ENCODE measurements around the gene TAF6. TPM values are rescaled to one million over a fixed set of nuclear protein-coding genes. Genes with fewer than 3 reads are reported as not detected.

TAF6 gene
- total RNA-seq, 5 donors from 2014 or later (not counting 1 experiment from before 2014, with no cell fraction given): 44.1 to 73.5 (median 61.3) TPM

GRCh38 chr7:100075418-100075817 lies 43.7 kb downstream of the TAF6 start:
- whole genome bisulfite sequencing (ENCODE audit: insufficient coverage): 95% methylated on average over 5 of the region's 6 CpGs
- H3K27me3 Mint-ChIP-seq: no peaks in the 10 kb centered on the region
- H3K27ac Mint-ChIP-seq: no peak overlapping the region
- ChIA-PET CTCF (no interaction called here), POLR2A (no interaction called here)
- H3K36me3 Mint-ChIP-seq: peaks cover 72% of the 10 kb centered on the region
- no peak overlapping the region for H3K4me3 Mint-ChIP-seq
- peaks cover 35 to 85% of the 10 kb centered on the region in 2 donors for H3K36me3 ChIP-seq (ENCODE audit: control insufficient read depth in 2 of 2, extremely low read depth in 1 of 2, insufficient read depth in 1 of 2, low read length in 1 of 2)
- peaks cover 11 to 21% (median 18%) of the 10 kb centered on the region in 3 donors for H3K9me3 Mint-ChIP-seq
- H3K4me1 Mint-ChIP-seq: peaks cover 11 to 19% (median 16%) of the 10 kb centered on the region in 3 donors
- no peak for DNase-seq
- H3K27ac ChIP-seq (ENCODE audit: low read length): no peak overlapping the region
- no peaks in the 10 kb centered on the region for H3K27me3 ChIP-seq (replicated peaks in 1 of 2; ENCODE audit: control insufficient read depth in 2 of 2, extremely low read depth in 1 of 2, insufficient read depth in 2 of 2, low read length in 1 of 2)
- peaks cover 0 to 4% of the 10 kb centered on the region in 2 experiments for H3K4me1 ChIP-seq (ENCODE audit: control insufficient read depth in 1 of 2, extremely low read depth in 1 of 2, insufficient read depth in 2 of 2, low read length in 2 of 2)
- no peak for ATAC-seq (replicated peaks in 1 of 4)
- no peak overlapping the region for H3K4me3 ChIP-seq (ENCODE audit: control insufficient read depth in 1 of 2, extremely low read depth in 1 of 2, low read length in 1 of 2)
- peaks cover 5% of the 10 kb centered on the region for H3K9me3 ChIP-seq

GRCh38 chr7:100074841-100075240 lies 44.3 kb downstream of the TAF6 start:
- H3K27ac Mint-ChIP-seq: no peak overlapping the region
- peaks cover 78% of the 10 kb centered on the region for H3K36me3 Mint-ChIP-seq
- H3K36me3 ChIP-seq (ENCODE audit: control insufficient read depth in 2 of 2, extremely low read depth in 1 of 2, insufficient read depth in 1 of 2, low read length in 1 of 2): peaks cover 38 to 90% of the 10 kb centered on the region in 2 donors
- H3K4me3 Mint-ChIP-seq: no peak overlapping the region
- peaks cover 11 to 22% (median 20%) of the 10 kb centered on the region in 3 donors for H3K9me3 Mint-ChIP-seq
- ATAC-seq (replicated peaks in 1 of 4) (no peak), DNase-seq (no peak)
- no peaks in the 10 kb centered on the region for H3K27me3 ChIP-seq (replicated peaks in 1 of 2; ENCODE audit: control insufficient read depth in 2 of 2, extremely low read depth in 1 of 2, insufficient read depth in 2 of 2, low read length in 1 of 2)
- H3K27ac ChIP-seq (ENCODE audit: low read length): no peak overlapping the region
- WGBS (ENCODE audit: insufficient coverage): 90% methylated on average over 2 of the region's 7 CpGs
- H3K4me1 ChIP-seq (ENCODE audit: control insufficient read depth in 1 of 2, extremely low read depth in 1 of 2, insufficient read depth in 2 of 2, low read length in 2 of 2): no peaks in the 10 kb centered on the region
- no peaks in the 10 kb centered on the region for H3K27me3 Mint-ChIP-seq
- ChIA-PET CTCF (no interaction called here), POLR2A (interaction anchor here in 1 of 2 donors (1.0 kb wide), 1 partner anchor 11 kb away, joined by 5 read pairs; no protein-coding TSS in a partner anchor)
- H3K4me3 ChIP-seq (ENCODE audit: control insufficient read depth in 1 of 2, extremely low read depth in 1 of 2, low read length in 1 of 2): no peak overlapping the region
- peaks cover 5% of the 10 kb centered on the region for H3K9me3 ChIP-seq
- H3K4me1 Mint-ChIP-seq: peaks cover 7 to 15% (median 11%) of the 10 kb centered on the region in 3 donors

DNA sequence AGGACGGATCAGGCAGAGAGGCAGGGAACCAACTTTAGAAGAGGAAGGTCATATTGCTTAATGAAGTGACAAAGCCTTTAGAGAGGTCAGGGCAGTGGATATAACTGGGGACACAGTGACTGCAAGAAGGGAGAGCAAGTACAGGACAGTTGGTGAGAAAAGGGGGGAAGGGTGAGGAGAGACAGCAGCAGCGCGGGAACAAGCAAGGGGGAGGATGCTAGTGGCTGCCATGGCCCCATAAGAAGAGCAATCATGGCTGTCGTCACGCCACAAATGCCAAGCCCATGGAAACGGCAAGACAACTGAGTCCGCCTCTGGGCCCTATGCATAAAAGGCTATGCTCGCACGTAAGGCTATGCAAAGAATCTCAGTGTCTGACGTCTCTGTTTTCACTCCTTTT lies 46.7 kb downstream of the TAF6 start:
- Mint-ChIP-seq H3K36me3 (peaks cover 75% of the 10 kb centered on the region), H3K4me3 (no peak overlapping the region), H3K27ac (no peak overlapping the region), H3K4me1 (peaks cover 0 to 4% (median 0%) of the 10 kb centered on the region in 3 donors), H3K9me3 (peaks cover 11 to 22% (median 20%) of the 10 kb centered on the region in 3 donors), H3K27me3 (no peaks in the 10 kb centered on the region)
- POLR2A ChIA-PET: interaction anchor here in 1 of 2 donors (0.6 kb wide), 1 partner anchor 319 kb away, joined by 3 read pairs; no protein-coding TSS in a partner anchor
- CTCF ChIA-PET: interaction anchor here in 1 of 2 donors (0.6 kb wide), 1 partner anchor 1112 kb away, joined by 3 read pairs; no protein-coding TSS in a partner anchor
- no peak for DNase-seq
- H3K36me3 ChIP-seq (ENCODE audit: control insufficient read depth in 2 of 2, extremely low read depth in 1 of 2, insufficient read depth in 1 of 2, low read length in 1 of 2): peaks cover 44 to 74% of the 10 kb centered on the region in 2 donors
- H3K4me3 ChIP-seq (ENCODE audit: control insufficient read depth in 1 of 2, extremely low read depth in 1 of 2, low read length in 1 of 2): no peak overlapping the region
- H3K9me3 ChIP-seq: peaks cover 5% of the 10 kb centered on the region
- H3K4me1 ChIP-seq (ENCODE audit: control insufficient read depth in 1 of 2, extremely low read depth in 1 of 2, insufficient read depth in 2 of 2, low read length in 2 of 2): no peaks in the 10 kb centered on the region
- ATAC-seq (replicated peaks in 1 of 4): no peak
- 100% methylated on average over 9 of the region's 10 CpGs for WGBS (ENCODE audit: insufficient coverage)
- H3K27ac ChIP-seq (ENCODE audit: low read length): no peak overlapping the region
- no peaks in the 10 kb centered on the region for H3K27me3 ChIP-seq (replicated peaks in 1 of 2; ENCODE audit: control insufficient read depth in 2 of 2, extremely low read depth in 1 of 2, insufficient read depth in 2 of 2, low read length in 1 of 2)

GRCh38 chr7:100071018-100071723 lies 48.0 kb downstream of the TAF6 start:
- 96% methylated on average over 4 of the region's 11 CpGs for WGBS (ENCODE audit: insufficient coverage)
- H3K36me3 Mint-ChIP-seq: peaks cover 71% of the 10 kb centered on the region
- no peak overlapping the region for H3K27ac Mint-ChIP-seq
- CTCF ChIA-PET: interaction anchor here in 1 of 2 donors (0.6 to 0.7 kb wide), 2 partner anchors 29 to 79 kb away, joined by 3 read pairs; no protein-coding TSS in a partner anchor
- DNase-seq (no peak), ATAC-seq (replicated peaks in 1 of 4) (no peak)
- Histone ChIP-seq H3K4me3 (ENCODE audit: control insufficient read depth in 1 of 2, extremely low read depth in 1 of 2, low read length in 1 of 2) (peak overlapping the region in 1 of 2 donors; percentile 11), H3K36me3 (ENCODE audit: control insufficient read depth in 2 of 2, extremely low read depth in 1 of 2, insufficient read depth in 1 of 2, low read length in 1 of 2) (peaks cover 42 to 63% of the 10 kb centered on the region in 2 donors), H3K9me3 (peaks cover 5% of the 10 kb centered on the region), H3K27me3 (replicated peaks in 1 of 2; ENCODE audit: control insufficient read depth in 2 of 2, extremely low read depth in 1 of 2, insufficient read depth in 2 of 2, low read length in 1 of 2) (no peaks in the 10 kb centered on the region), H3K27ac (ENCODE audit: low read length) (no peak overlapping the region), H3K4me1 (ENCODE audit: control insufficient read depth in 1 of 2, extremely low read depth in 1 of 2, insufficient read depth in 2 of 2, low read length in 2 of 2) (no peaks in the 10 kb centered on the region)
- H3K4me3 Mint-ChIP-seq: no peak overlapping the region
- POLR2A ChIA-PET: interaction anchor here in 1 of 2 donors (0.5 kb wide), 1 partner anchor 19 kb away, joined by 3 read pairs; no protein-coding TSS in a partner anchor
- peaks cover 11 to 22% (median 20%) of the 10 kb centered on the region in 3 donors for H3K9me3 Mint-ChIP-seq
- H3K27me3 Mint-ChIP-seq: no peaks in the 10 kb centered on the region
- H3K4me1 Mint-ChIP-seq: no peaks in the 10 kb centered on the region

DNA sequence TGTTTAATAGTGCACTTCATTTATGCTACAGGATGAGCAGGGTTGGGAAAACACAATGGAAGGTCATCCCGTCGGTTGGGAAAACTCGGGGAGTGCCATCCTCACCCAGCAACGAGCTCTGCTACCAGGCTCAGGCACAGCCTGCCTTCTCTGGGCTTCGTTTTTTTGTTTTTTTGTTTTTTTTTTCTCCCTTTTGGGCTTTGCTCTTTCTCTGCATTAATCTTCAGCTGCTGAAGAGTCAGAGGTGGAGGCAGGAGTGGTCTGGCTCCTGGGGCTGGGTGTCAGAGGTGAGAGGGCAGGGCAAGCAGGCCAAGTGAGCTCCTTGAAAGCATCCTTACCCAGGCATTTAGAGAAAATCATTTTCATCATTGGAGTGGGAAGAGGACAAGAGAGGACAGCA lies 49.2 kb downstream of the TAF6 start:
- CTCF ChIA-PET: interaction anchor here (0.7 kb wide), 2 partner anchors 80 to 174 kb away, joined by 6 to 8 read pairs; no protein-coding TSS in a partner anchor
- Histone ChIP-seq H3K9me3 (peaks cover 5% of the 10 kb centered on the region), H3K4me1 (ENCODE audit: control insufficient read depth in 1 of 2, extremely low read depth in 1 of 2, insufficient read depth in 2 of 2, low read length in 2 of 2) (no peaks in the 10 kb centered on the region), H3K36me3 (ENCODE audit: control insufficient read depth in 2 of 2, extremely low read depth in 1 of 2, insufficient read depth in 1 of 2, low read length in 1 of 2) (peaks cover 42 to 52% of the 10 kb centered on the region in 2 donors), H3K27me3 (replicated peaks in 1 of 2; ENCODE audit: control insufficient read depth in 2 of 2, extremely low read depth in 1 of 2, insufficient read depth in 2 of 2, low read length in 1 of 2) (no peaks in the 10 kb centered on the region), H3K27ac (ENCODE audit: low read length) (no peak overlapping the region), H3K4me3 (ENCODE audit: control insufficient read depth in 1 of 2, extremely low read depth in 1 of 2, low read length in 1 of 2) (no peak overlapping the region)
- Mint-ChIP-seq H3K27me3 (no peaks in the 10 kb centered on the region), H3K36me3 (peaks cover 60% of the 10 kb centered on the region), H3K4me1 (no peaks in the 10 kb centered on the region), H3K9me3 (peaks cover 11 to 22% (median 20%) of the 10 kb centered on the region in 3 donors), H3K4me3 (no peak overlapping the region), H3K27ac (no peak overlapping the region)
- DNase-seq (no peak), ATAC-seq (replicated peaks in 1 of 4) (no peak)
- POLR2A ChIA-PET: interaction anchor here (0.6 to 0.7 kb wide), 2 partner anchors 30 to 452 kb away, joined by 5 to 7 read pairs; no protein-coding TSS in a partner anchor
- no CpG with 5 or more reads among the region's 5 CpGs for WGBS (ENCODE audit: insufficient coverage)

- ChIA-PET POLR2A (no interaction called here), CTCF (no interaction called here)
- H3K27ac Mint-ChIP-seq: no peak overlapping the region
- Histone ChIP-seq H3K4me3 (ENCODE audit: control insufficient read depth in 1 of 2, extremely low read depth in 1 of 2, low read length in 1 of 2) (no peak overlapping the region), H3K36me3 (ENCODE audit: control insufficient read depth in 2 of 2, extremely low read depth in 1 of 2, insufficient read depth in 1 of 2, low read length in 1 of 2) (peaks cover 27 to 31% of the 10 kb centered on the region in 2 donors), H3K27me3 (replicated peaks in 1 of 2; ENCODE audit: control insufficient read depth in 2 of 2, extremely low read depth in 1 of 2, insufficient read depth in 2 of 2, low read length in 1 of 2) (no peaks in the 10 kb centered on the region), H3K27ac (ENCODE audit: low read length) (no peak overlapping the region), H3K9me3 (peaks cover 5% of the 10 kb centered on the region), H3K4me1 (ENCODE audit: control insufficient read depth in 1 of 2, extremely low read depth in 1 of 2, insufficient read depth in 2 of 2, low read length in 2 of 2) (no peaks in the 10 kb centered on the region)
- H3K9me3 Mint-ChIP-seq: peaks cover 5 to 16% (median 15%) of the 10 kb centered on the region in 3 donors
- WGBS (ENCODE audit: insufficient coverage): 100% methylated on average over 2 of the region's 7 CpGs
- DNase-seq (no peak), ATAC-seq (replicated peaks in 1 of 4) (no peak)
- no peaks in the 10 kb centered on the region for H3K27me3 Mint-ChIP-seq
- no peaks in the 10 kb centered on the region for H3K4me1 Mint-ChIP-seq
- H3K4me3 Mint-ChIP-seq: no peak overlapping the region
- peaks cover 47% of the 10 kb centered on the region for H3K36me3 Mint-ChIP-seq
Observed at GRCh38 chr7:100066953-100067352, 52.2 kb downstream of the TAF6 start.

Measured in T-cell (primary cell).